H1 (cell line): ENCODE measurements around the gene MYRIP. TPM values are rescaled to one million over a fixed set of nuclear protein-coding genes. Genes with fewer than 3 reads are reported as not detected.

ENCODE experiments used
- BCL11A ChIP-seq, 2 experiments: IDR thresholded peaks; one replicate each; pipeline ENCODE4 v1.6.1; 2011; ENCODE audit warnings: low read depth in 2 of 2, low read length in 2 of 2, mild to moderate bottlenecking in 2 of 2
- HDAC6 ChIP-seq: IDR thresholded peaks from one replicate; pipeline ENCODE4 v1.7.1; 2012; ENCODE audit warnings: low read depth, mild to moderate bottlenecking, inconsistent platforms, low read length, moderate library complexity
- RAD21 ChIP-seq, 2 experiments: IDR thresholded peaks in 1 of 2; conservative IDR thresholded peaks in 1 of 2; 2 replicates each; pipeline ENCODE4 v1.6.1; 2011; ENCODE audit warnings: low read depth in 2 of 2, low read length in 2 of 2, improper control_type of control experiment in 1 of 2, inconsistent platforms in 1 of 2, mild to moderate bottlenecking in 1 of 2, moderate library complexity in 1 of 2
- SAP30 ChIP-seq: fragments of 300-600 bp; sonication (generic); IDR thresholded peaks from 2 replicates; pipeline ENCODE4 v1.7.1; 2012; ENCODE audit warnings: low read length, moderate library complexity, mild to moderate bottlenecking, inconsistent platforms; ENCODE audit not compliant: insufficient read depth, insufficient replicate concordance
- SIRT6 ChIP-seq: IDR thresholded peaks from one replicate; pipeline ENCODE4 v1.7.1; 2012; ENCODE audit warnings: low read length, inconsistent platforms
- SP2 ChIP-seq: IDR thresholded peaks from 2 replicates; pipeline ENCODE4 v1.6.1; 2012; ENCODE audit warnings: mild to moderate bottlenecking, low read length, inconsistent platforms
- TAF7 ChIP-seq: optimal IDR thresholded peaks from 2 replicates; pipeline ENCODE3; 2011; ENCODE audit warnings: low read depth, mild to moderate bottlenecking, inconsistent platforms, low read length, moderate library complexity, borderline replicate concordance
- TCF12 ChIP-seq: IDR thresholded peaks from 2 replicates; pipeline ENCODE4 v1.6.1; 2011; ENCODE audit warnings: low read depth, mild to moderate bottlenecking, low read length
- polyA plus RNA-seq, 7 experiments: library from polyadenylated mRNA; depleted of rRNA in 3 of 7; stranded (reverse) in 5 of 7; unstranded in 2 of 7; fragments of >200 nt in 5 of 7; fragments of 200-250 nt in 2 of 7; gene quantifications; 1 replicate in 5 of 7; 2 replicates in 1 of 7; 4 replicates in 1 of 7; pipeline versions ENCODE4 v1.2.1 to v1.2.3, GENCODE V29; 2011 to 2013; ENCODE audit warnings: missing spikeins in 2 of 7, mixed read lengths in 2 of 7
- total RNA-seq: library from RNA; stranded (reverse); fragmentation: NEBNext Ultra II Directional; extraction: Animal tissue kit (Norgen Biotek cat#: 25700); gene quantifications from 2 replicates; pipeline ENCODE4 v1.2.1, GENCODE V29; 2021
- TF ChIP-seq, protein P1 (sequence below): fragments of 300-600 bp; sonication (generic); IDR thresholded peaks from 2 replicates; pipeline ENCODE4 v1.7.1; 2012; ENCODE audit warnings: low read length, moderate library complexity, mild to moderate bottlenecking, inconsistent platforms; ENCODE audit not compliant: insufficient replicate concordance

The MYRIP gene
- total and polyA plus RNA-seq, 2 of the 8 experiments (the other 6 are each of a cell fraction or from before 2014, with no cell fraction given): 0.54 to 4.3 TPM

DNA sequence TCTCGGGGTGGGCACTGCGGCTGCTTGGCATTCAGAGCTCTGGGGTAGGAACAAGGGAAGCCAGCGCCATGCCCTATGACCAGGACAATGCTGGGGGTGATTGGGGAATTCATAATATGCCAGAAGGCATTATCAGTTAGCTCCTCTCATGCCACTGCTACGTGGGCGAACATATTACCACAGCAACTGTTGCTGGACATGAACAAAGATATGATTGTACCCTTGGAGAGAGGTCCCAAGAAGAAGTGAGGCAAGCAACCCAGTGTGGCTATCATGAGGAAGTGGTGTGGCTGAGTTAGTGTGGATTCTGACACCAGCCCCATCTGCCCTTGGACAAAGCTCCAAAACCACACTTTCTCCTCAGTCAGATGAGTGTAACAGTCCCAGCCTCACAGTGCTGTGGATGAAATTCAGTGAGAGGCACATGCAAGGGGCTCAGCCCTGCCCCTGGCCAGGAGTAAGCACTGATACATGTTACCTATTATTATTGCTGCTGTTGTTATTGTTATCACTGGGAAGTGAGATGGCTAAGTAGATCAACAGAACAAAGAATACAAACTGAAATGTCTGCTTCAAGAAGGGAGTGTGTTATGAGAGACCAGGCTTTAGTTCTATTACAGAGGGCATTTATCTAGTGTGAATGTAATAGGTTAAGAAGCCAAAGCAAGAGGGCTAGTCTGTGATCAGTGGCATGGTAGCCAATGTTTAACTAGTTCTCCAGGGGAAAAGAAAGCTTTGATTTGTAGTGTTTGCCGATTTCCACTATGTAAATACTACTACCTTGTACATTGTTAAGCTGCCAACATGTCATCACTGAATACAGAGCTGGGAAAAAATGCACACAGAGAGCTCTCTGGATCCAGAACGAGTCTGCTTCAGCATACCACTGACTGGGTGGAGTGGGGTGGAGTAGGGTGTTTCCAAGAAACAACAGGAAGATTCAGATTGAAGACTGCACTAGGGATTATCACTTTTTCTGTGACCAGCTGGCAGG, 277.8 kb downstream of the MYRIP start (continued):
- TF ChIP-seq, protein P1, sequence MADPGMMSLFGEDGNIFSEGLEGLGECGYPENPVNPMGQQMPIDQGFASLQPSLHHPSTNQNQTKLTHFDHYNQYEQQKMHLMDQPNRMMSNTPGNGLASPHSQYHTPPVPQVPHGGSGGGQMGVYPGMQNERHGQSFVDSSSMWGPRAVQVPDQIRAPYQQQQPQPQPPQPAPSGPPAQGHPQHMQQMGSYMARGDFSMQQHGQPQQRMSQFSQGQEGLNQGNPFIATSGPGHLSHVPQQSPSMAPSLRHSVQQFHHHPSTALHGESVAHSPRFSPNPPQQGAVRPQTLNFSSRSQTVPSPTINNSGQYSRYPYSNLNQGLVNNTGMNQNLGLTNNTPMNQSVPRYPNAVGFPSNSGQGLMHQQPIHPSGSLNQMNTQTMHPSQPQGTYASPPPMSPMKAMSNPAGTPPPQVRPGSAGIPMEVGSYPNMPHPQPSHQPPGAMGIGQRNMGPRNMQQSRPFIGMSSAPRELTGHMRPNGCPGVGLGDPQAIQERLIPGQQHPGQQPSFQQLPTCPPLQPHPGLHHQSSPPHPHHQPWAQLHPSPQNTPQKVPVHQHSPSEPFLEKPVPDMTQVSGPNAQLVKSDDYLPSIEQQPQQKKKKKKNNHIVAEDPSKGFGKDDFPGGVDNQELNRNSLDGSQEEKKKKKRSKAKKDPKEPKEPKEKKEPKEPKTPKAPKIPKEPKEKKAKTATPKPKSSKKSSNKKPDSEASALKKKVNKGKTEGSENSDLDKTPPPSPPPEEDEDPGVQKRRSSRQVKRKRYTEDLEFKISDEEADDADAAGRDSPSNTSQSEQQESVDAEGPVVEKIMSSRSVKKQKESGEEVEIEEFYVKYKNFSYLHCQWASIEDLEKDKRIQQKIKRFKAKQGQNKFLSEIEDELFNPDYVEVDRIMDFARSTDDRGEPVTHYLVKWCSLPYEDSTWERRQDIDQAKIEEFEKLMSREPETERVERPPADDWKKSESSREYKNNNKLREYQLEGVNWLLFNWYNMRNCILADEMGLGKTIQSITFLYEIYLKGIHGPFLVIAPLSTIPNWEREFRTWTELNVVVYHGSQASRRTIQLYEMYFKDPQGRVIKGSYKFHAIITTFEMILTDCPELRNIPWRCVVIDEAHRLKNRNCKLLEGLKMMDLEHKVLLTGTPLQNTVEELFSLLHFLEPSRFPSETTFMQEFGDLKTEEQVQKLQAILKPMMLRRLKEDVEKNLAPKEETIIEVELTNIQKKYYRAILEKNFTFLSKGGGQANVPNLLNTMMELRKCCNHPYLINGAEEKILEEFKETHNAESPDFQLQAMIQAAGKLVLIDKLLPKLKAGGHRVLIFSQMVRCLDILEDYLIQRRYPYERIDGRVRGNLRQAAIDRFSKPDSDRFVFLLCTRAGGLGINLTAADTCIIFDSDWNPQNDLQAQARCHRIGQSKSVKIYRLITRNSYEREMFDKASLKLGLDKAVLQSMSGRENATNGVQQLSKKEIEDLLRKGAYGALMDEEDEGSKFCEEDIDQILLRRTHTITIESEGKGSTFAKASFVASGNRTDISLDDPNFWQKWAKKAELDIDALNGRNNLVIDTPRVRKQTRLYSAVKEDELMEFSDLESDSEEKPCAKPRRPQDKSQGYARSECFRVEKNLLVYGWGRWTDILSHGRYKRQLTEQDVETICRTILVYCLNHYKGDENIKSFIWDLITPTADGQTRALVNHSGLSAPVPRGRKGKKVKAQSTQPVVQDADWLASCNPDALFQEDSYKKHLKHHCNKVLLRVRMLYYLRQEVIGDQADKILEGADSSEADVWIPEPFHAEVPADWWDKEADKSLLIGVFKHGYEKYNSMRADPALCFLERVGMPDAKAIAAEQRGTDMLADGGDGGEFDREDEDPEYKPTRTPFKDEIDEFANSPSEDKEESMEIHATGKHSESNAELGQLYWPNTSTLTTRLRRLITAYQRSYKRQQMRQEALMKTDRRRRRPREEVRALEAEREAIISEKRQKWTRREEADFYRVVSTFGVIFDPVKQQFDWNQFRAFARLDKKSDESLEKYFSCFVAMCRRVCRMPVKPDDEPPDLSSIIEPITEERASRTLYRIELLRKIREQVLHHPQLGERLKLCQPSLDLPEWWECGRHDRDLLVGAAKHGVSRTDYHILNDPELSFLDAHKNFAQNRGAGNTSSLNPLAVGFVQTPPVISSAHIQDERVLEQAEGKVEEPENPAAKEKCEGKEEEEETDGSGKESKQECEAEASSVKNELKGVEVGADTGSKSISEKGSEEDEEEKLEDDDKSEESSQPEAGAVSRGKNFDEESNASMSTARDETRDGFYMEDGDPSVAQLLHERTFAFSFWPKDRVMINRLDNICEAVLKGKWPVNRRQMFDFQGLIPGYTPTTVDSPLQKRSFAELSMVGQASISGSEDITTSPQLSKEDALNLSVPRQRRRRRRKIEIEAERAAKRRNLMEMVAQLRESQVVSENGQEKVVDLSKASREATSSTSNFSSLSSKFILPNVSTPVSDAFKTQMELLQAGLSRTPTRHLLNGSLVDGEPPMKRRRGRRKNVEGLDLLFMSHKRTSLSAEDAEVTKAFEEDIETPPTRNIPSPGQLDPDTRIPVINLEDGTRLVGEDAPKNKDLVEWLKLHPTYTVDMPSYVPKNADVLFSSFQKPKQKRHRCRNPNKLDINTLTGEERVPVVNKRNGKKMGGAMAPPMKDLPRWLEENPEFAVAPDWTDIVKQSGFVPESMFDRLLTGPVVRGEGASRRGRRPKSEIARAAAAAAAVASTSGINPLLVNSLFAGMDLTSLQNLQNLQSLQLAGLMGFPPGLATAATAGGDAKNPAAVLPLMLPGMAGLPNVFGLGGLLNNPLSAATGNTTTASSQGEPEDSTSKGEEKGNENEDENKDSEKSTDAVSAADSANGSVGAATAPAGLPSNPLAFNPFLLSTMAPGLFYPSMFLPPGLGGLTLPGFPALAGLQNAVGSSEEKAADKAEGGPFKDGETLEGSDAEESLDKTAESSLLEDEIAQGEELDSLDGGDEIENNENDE: no peak
- TF ChIP-seq SIRT6 (no peak), RAD21 (IDR thresholded peaks at IDR 0.05 in 1 of 2, conservative IDR thresholded peaks at IDR 0.05 in 1 of 2; ENCODE audit: low read depth in 2 of 2, low read length in 2 of 2) (no peak), SAP30 (no peak), HDAC6 (no peak), SP2 (no peak), TAF7 (no peak), TCF12 (no peak), BCL11A (IDR thresholded peaks at IDR 0.05; ENCODE audit: low read depth in 2 of 2, low read length in 2 of 2) (no peak)
